HepG2 (cell line): ENCODE results near the gene CCDC54. TPM values are rescaled to one million over a fixed set of nuclear protein-coding genes. Genes with fewer than 3 reads are reported as not detected.

Experiments
- ATAC-seq: fragments of 200-7000 bp; cut with Tn5 transposase; 3 replicates; pipeline ENCODE4 v1.9.1; 2020; ENCODE audit warnings: mild to moderate bottlenecking, moderate library complexity
- BruUV-seq: library from RNA; stranded (reverse); fragments of 400-500 nt; replicated peaks from 2 replicates; lab custom pipeline; 2021; lab: Mats Ljungman, UMichigan
- CTCF ChIA-PET: fragments of 300-600 bp; formaldehyde crosslinking; extraction: SDS; loops from one replicate; lab custom pipeline; 2021; ENCODE audit warnings: low total read pairs, inconsistent platforms, low intra/inter-chr PET ratio; lab: Yijun Ruan, JAX
- POLR2A ChIA-PET: fragments of 350-600 bp; sonication (Branson Sonifier 250); formaldehyde crosslinking; loops from one replicate; lab custom pipeline; 2020; ENCODE audit warnings: antibody characterized with exemption, inconsistent platforms; lab: Yijun Ruan, JAX
- DNase-seq: peaks from one replicate; pipeline ENCODE4 v3.0.0-alpha.2; 2015; ENCODE audit warnings: low spot score
- FAIRE-seq: peaks from 3 replicates; lab custom pipeline; 2011; peaks lifted over from hg19 to GRCh38; lab: Jason Lieb, UNC
- H2AFZ ChIP-seq: one replicate; pipeline ENCODE4 v1.6.1; 2011; ENCODE audit warnings: low read length, inconsistent platforms
- H3K27ac ChIP-seq: fragments of 300-600 bp; 3 replicates; pipeline ENCODE4 v1.8.0; 2011; ENCODE audit warnings: mixed run types, mild to moderate bottlenecking, mixed read lengths, low read length, inconsistent platforms; ENCODE audit not compliant: insufficient read depth; ENCODE audit errors: extremely low read length
- H3K27me3 ChIP-seq, 2 experiments: fragments of 200-600 bp in 1 of 2; 2 replicates in 1 of 2; 3 replicates in 1 of 2; pipeline versions ENCODE4 v1.6.0 to v1.8.0; 2011; ENCODE audit warnings: low read length in 2 of 2, mild to moderate bottlenecking in 2 of 2, moderate library complexity in 2 of 2, inconsistent platforms in 1 of 2; ENCODE audit not compliant: insufficient read depth in 2 of 2, control insufficient read depth in 1 of 2
- H3K36me3 ChIP-seq, 2 experiments: fragments of 200-600 bp in 1 of 2; replicated peaks in 1 of 2; 2 replicates in 1 of 2; 3 replicates in 1 of 2; pipeline versions ENCODE4 v1.5.1 to v1.8.0; 2011; ENCODE audit warnings: low read length in 2 of 2, inconsistent platforms in 1 of 2; ENCODE audit not compliant: insufficient read depth in 2 of 2, control insufficient read depth in 1 of 2
- H3K4me1 ChIP-seq: 2 replicates; pipeline ENCODE4 v1.5.1; 2012; ENCODE audit warnings: low read length, inconsistent platforms; ENCODE audit not compliant: insufficient read depth
- H3K4me2 ChIP-seq: 2 replicates; pipeline ENCODE4 v1.6.0; 2011; ENCODE audit warnings: low read depth, low read length, inconsistent platforms
- H3K4me3 ChIP-seq, 3 experiments: fragments of 200-600 bp in 1 of 3; sonication (generic), shearing (Covaris generic) in 1 of 3; replicated peaks in 1 of 3; 2 replicates each; pipeline ENCODE4 v1.5.1; 2011 to 2016; ENCODE audit warnings: low read length in 3 of 3, inconsistent platforms in 2 of 3, low read depth in 2 of 3, mild to moderate bottlenecking in 2 of 3, control low read depth in 1 of 3, mixed read lengths in 1 of 3; ENCODE audit not compliant: insufficient read depth in 1 of 3
- H3K79me2 ChIP-seq: one replicate; pipeline ENCODE4 v1.6.1; 2011; ENCODE audit warnings: low read length, inconsistent platforms; ENCODE audit not compliant: insufficient read depth
- H3K9ac ChIP-seq: 2 replicates; pipeline ENCODE4 v1.6.0; 2011; ENCODE audit warnings: mild to moderate bottlenecking, low read depth, low read length, inconsistent platforms; ENCODE audit not compliant: insufficient read depth
- H3K9me3 ChIP-seq: 2 replicates; pipeline ENCODE4 v1.5.1; 2012; ENCODE audit warnings: mild to moderate bottlenecking, low read length
- H4K20me1 ChIP-seq: 2 replicates; pipeline ENCODE4 v1.6.0; 2011; ENCODE audit warnings: inconsistent platforms, mild to moderate bottlenecking, low read length, moderate library complexity; ENCODE audit not compliant: insufficient read depth
- CBFB ChIP-seq: sonication (generic); formaldehyde crosslinking; IDR thresholded peaks from 2 replicates; pipeline ENCODE4 v1.4.0; 2020; ENCODE audit warnings: missing genetic modification reagents
- NR1H2 ChIP-seq: sonication (generic); formaldehyde crosslinking; IDR thresholded peaks from 2 replicates; pipeline ENCODE4 v1.8.1; 2022; ENCODE audit warnings: low read depth, missing genetic modification reagents, borderline replicate concordance
- RBM39 ChIP-seq: fragments of 200-400 bp; formaldehyde crosslinking; IDR thresholded peaks from one replicate; pipeline ENCODE4 v1.6.1; 2018; ENCODE audit warnings: antibody characterized with exemption, mild to moderate bottlenecking, low read depth, low read length; ENCODE audit not compliant: poor library complexity, severe bottlenecking
- RERE ChIP-seq: IDR thresholded peaks from 2 replicates; pipeline ENCODE4 v1.6.1; 2016; ENCODE audit warnings: low read depth, missing genetic modification reagents, missing compliant biosample characterization
- U2AF2 ChIP-seq: fragments of 200-400 bp; formaldehyde crosslinking; IDR thresholded peaks from 2 replicates; pipeline ENCODE4 v1.6.1; 2017; ENCODE audit warnings: low read depth, mild to moderate bottlenecking, low read length
- ZNF232 ChIP-seq: sonication (generic); formaldehyde crosslinking; IDR thresholded peaks from 2 replicates; pipeline ENCODE4 v1.4.0; 2020; ENCODE audit warnings: missing genetic modification reagents, borderline replicate concordance
- WGBS: methylation state at CpG from one replicate; pipeline ENCODE4 v1.1.6; 2017; ENCODE audit warnings: low lambda C conversion rate; 5-methylcytosine and 5-hydroxymethylcytosine counted together
- in situ Hi-C: cut with HindIII; loops from 2 replicates; pipeline ENCODE4 v1.10.0; 2017; ENCODE audit warnings: low pct_unique_long_range_greater_than_20kb; ENCODE audit not compliant: extremely low pct_ligation_motif_present
- intact Hi-C: fragments of 100-400 bp; cut with micrococcal nuclease; formaldehyde crosslinking; loops from one replicate; pipeline ENCODE4 v1.10.0; 2022; ENCODE audit not compliant: unreplicated experiment
- polyA plus RNA-seq, 8 experiments: library from polyadenylated mRNA; depleted of rRNA in 3 of 8; stranded (reverse) in 7 of 8; unstranded in 1 of 8; fragments of >200 nt; fragmentation: Illumina TruSeq in 4 of 8; extraction: Trizol in 4 of 8; gene quantifications; 2 replicates each; pipeline versions ENCODE4 v1.2.1 to v1.2.3, GENCODE V29; 2011 to 2016; ENCODE audit warnings: low read depth in 4 of 8, missing spikeins in 1 of 8, mixed read lengths in 1 of 8; ENCODE audit not compliant: insufficient read depth in 1 of 8
- total RNA-seq, 5 experiments: library from RNA; depleted of rRNA; stranded (reverse); fragments of >200 nt; fragmentation: Illumina TruSeq; extraction: Trizol; gene quantifications; 2 replicates each; pipeline ENCODE4 v1.2.3, GENCODE V29; 2016; ENCODE audit warnings: low read depth in 1 of 5

Gene CCDC54
- total and polyA plus RNA-seq, 2 of the 13 experiments (the other 11 are each of a cell fraction or from before 2014, with no cell fraction given), result not detected

DNA sequence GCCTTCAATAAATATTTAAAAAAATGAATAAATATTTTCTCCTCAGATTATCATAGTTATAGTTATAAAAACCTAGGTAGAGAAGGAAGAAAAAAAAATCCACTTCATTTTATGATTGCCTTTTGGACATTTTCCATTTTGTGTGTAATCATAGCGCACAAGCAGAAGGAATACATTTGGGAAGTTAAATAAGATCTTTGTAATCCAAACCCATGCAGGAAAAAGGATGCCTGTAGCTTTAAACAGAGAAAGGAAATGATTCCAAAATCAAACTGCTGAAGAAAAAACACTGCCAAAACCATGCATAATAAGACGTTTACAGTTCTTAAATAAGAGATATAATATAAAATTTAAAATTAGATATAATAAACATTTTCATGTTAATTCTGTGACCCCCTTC is 7.4 kb upstream of the CCDC54 start (continued):
- no peak for TF ChIP-seq RBM39
- no peak for TF ChIP-seq CBFB
- no peak for TF ChIP-seq RERE (CRISPR knock-in tag)
- TF ChIP-seq, all 625 proteins: peak for 0

DNA sequence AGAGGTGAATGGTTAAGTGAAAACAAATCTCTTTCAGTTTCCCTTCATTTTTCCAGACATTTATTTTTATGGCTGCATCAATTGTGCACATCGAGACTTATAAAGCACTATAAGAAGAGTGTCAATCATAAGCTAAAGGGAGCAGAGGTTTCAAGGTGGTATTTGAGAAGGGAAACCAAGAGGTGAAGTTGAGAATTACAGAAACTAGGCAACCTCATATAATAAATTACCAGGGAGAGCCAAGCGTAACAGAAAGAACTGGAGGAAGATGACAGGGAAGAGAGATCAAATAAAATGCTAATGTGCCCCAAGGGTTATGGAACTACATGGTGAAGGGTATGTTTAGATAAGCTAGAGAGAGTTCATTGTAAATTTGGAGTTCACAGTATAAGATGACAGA is 6.3 kb upstream of the CCDC54 start:
- Histone ChIP-seq H4K20me1 (no peaks in the 10 kb centered on the region), H3K4me3 (no peak overlapping the region), H3K9ac (no peak overlapping the region), H3K79me2 (no peaks in the 10 kb centered on the region), H3K4me2 (no peak overlapping the region), H3K4me1 (no peaks in the 10 kb centered on the region), H3K36me3 (no peaks in the 10 kb centered on the region), H3K27me3 (no peaks in the 10 kb centered on the region), H3K27ac (no peak overlapping the region), H2AFZ (no peak overlapping the region), H3K9me3 (no peaks in the 10 kb centered on the region)
- FAIRE-seq, result no peak
- no peak for TF ChIP-seq NR1H2
- no peak for TF ChIP-seq ZNF232
- no peak for TF ChIP-seq U2AF2
- WGBS, result 13% methylated on average over 2 of the region's 2 CpGs
- ChIA-PET POLR2A (no interaction called here), CTCF (no interaction called here)
- intact Hi-C loops, result no loop called here
- in situ Hi-C loops, result no loop called here
- ATAC-seq, result no peak
- DNase-seq, result no peak
- BruUV-seq, result no TSS peak
